HG02642 (cell line): ENCODE data around the gene RPL23.

Source experiments
- ATAC-seq: cut with Tn5 transposase; IDR thresholded peaks from one replicate; pipeline ENCODE4 v1.9.1; 2021; ENCODE audit warnings: mild to moderate bottlenecking; ENCODE audit not compliant: unreplicated experiment, poor library complexity

RPL23 gene

GRCh38 chr17:38853292-38854219, at the start of gene RPL23:
Gene RPL23 (minus strand): TSS chr17:38853721. CDS start chr17:38853710, 11 bp downstream.
- peak; percentile 85 for ATAC-seq

GRCh38 chr17:38900978-38901656, 47.6 kb upstream of the RPL23 start:
- no peak for ATAC-seq

- ATAC-seq, result no peak
Observed at GRCh38 chr17:38899421-38899820, 45.9 kb upstream of the RPL23 start.

- peak; percentile 81 for ATAC-seq
Observed at GRCh38 chr17:38898812-38899348, 45.4 kb upstream of the RPL23 start.

GRCh38 chr17:38898291-38898679, 44.8 kb upstream of the RPL23 start:
- ATAC-seq, result peak; percentile 21

- ATAC-seq, result no peak
Observed at GRCh38 chr17:38897671-38898290, 44.3 kb upstream of the RPL23 start.

- ATAC-seq, result no peak
Observed at GRCh38 chr17:38897176-38897575, 43.7 kb upstream of the RPL23 start.

GRCh38 chr17:38896346-38896954, 42.9 kb upstream of the RPL23 start:
- ATAC-seq, result no peak

- ATAC-seq, result no peak
Observed at GRCh38 chr17:38894276-38894675, 40.8 kb upstream of the RPL23 start.

- ATAC-seq, result no peak
Observed at GRCh38 chr17:38893607-38894006, 40.1 kb upstream of the RPL23 start.

GRCh38 chr17:38893113-38893512, 39.6 kb upstream of the RPL23 start:
- no peak for ATAC-seq

GRCh38 chr17:38892620-38893019, 39.1 kb upstream of the RPL23 start:
- ATAC-seq, result no peak

GRCh38 chr17:38892083-38892482, 38.6 kb upstream of the RPL23 start:
- ATAC-seq, result no peak

GRCh38 chr17:38891441-38891840, 37.9 kb upstream of the RPL23 start:
- no peak for ATAC-seq

- ATAC-seq, result no peak
Observed at GRCh38 chr17:38890410-38890746, 36.9 kb upstream of the RPL23 start.

GRCh38 chr17:38889745-38890409, 36.4 kb upstream of the RPL23 start:
- ATAC-seq, result no peak

GRCh38 chr17:38888842-38889241, 35.3 kb upstream of the RPL23 start:
- ATAC-seq, result no peak

- ATAC-seq, result no peak
Observed at GRCh38 chr17:38886643-38887010, 33.1 kb upstream of the RPL23 start.

- ATAC-seq, result no peak
Observed at GRCh38 chr17:38885728-38886642, 32.5 kb upstream of the RPL23 start.
